ENCODE results near the gene SLC2A1. TPM values are rescaled to one million over a fixed set of nuclear protein-coding genes. Genes with fewer than 3 reads are reported as not detected.
"Not testable (repeated sequence)": the region's sequence is repeated elsewhere in the genome, so short reads cannot be mapped to it uniquely, and the experiment has no call there.

Gene SLC2A1
- polyA plus RNA-seq, 3 donors = 31.1 to 36.8 (median 34.9) TPM

- no peak for DNase-seq (ENCODE audit: low read depth in 3 of 3, low spot score in 2 of 3)
Observed at GRCh38 chr1:42914092-42914627, 44.5 kb downstream of the SLC2A1 start.

GRCh38 chr1:42913426-42914091, 45.1 kb downstream of the SLC2A1 start:
- peak in 1 of 3 donors; percentile 41 for DNase-seq (ENCODE audit: low read depth in 3 of 3, low spot score in 2 of 3)

- no peak for DNase-seq (ENCODE audit: low read depth in 3 of 3, low spot score in 2 of 3)
Observed at GRCh38 chr1:42910985-42911384, 47.7 kb downstream of the SLC2A1 start.

GRCh38 chr1:42908046-42908445, 50.6 kb downstream of the SLC2A1 start:
- no peak for DNase-seq (ENCODE audit: low read depth in 3 of 3, low spot score in 2 of 3)

- DNase-seq (ENCODE audit: low read depth in 3 of 3, low spot score in 2 of 3) = no peak
Observed at GRCh38 chr1:42904434-42904833, 54.2 kb downstream of the SLC2A1 start.

GRCh38 chr1:42899960-42900359, 58.7 kb downstream of the SLC2A1 start:
- DNase-seq (ENCODE audit: low read depth in 3 of 3, low spot score in 2 of 3) = not testable (repeated sequence)

GRCh38 chr1:42891465-42892138, 67.1 kb downstream of the SLC2A1 start:
- no peak for DNase-seq (ENCODE audit: low read depth in 3 of 3, low spot score in 2 of 3)

GRCh38 chr1:42889264-42889663, 69.4 kb downstream of the SLC2A1 start:
- DNase-seq (ENCODE audit: low read depth in 3 of 3, low spot score in 2 of 3) = no peak

- no peak for DNase-seq (ENCODE audit: low read depth in 3 of 3, low spot score in 2 of 3)
Observed at GRCh38 chr1:42888013-42888633, 70.5 kb downstream of the SLC2A1 start.

GRCh38 chr1:42887366-42887765, 71.3 kb downstream of the SLC2A1 start:
- no peak for DNase-seq (ENCODE audit: low read depth in 3 of 3, low spot score in 2 of 3)

GRCh38 chr1:42886800-42887199, 71.9 kb downstream of the SLC2A1 start:
- no peak for DNase-seq (ENCODE audit: low read depth in 3 of 3, low spot score in 2 of 3)

GRCh38 chr1:42886046-42886739, 72.5 kb downstream of the SLC2A1 start:
- no peak for DNase-seq (ENCODE audit: low read depth in 3 of 3, low spot score in 2 of 3)

- no peak for DNase-seq (ENCODE audit: low read depth in 3 of 3, low spot score in 2 of 3)
Observed at GRCh38 chr1:42880384-42880783, 78.3 kb downstream of the SLC2A1 start.

GRCh38 chr1:42877380-42877779, 81.3 kb downstream of the SLC2A1 start:
- no peak for DNase-seq (ENCODE audit: low read depth in 3 of 3, low spot score in 2 of 3)

GRCh38 chr1:42876009-42876408, 82.7 kb downstream of the SLC2A1 start:
- no peak for DNase-seq (ENCODE audit: low read depth in 3 of 3, low spot score in 2 of 3)

Other genes starting within 250 kb of the SLC2A1 start
- 10 to 100 TPM; 75.8 to 96.0 (median 78.2) TPM for gene CLDN19, start 218.6 kb downstream of the SLC2A1 start, polyA plus RNA-seq (ENCODE audit: insufficient read length in 3 of 3)
- gene P3H1, start 191.8 kb downstream of the SLC2A1 start, polyA plus RNA-seq (ENCODE audit: insufficient read length in 3 of 3) = 10 to 100 TPM; 67.9 to 76.5 (median 72.8) TPM
- gene C1orf50, start 191.6 kb downstream of the SLC2A1 start, polyA plus RNA-seq (ENCODE audit: insufficient read length in 3 of 3) = 10 to 100 TPM; 12.9 to 14.3 (median 14.3) TPM
- gene TMEM269, start 173.9 kb downstream of the SLC2A1 start, polyA plus RNA-seq (ENCODE audit: insufficient read length in 3 of 3) = 1 to 10 TPM in 1 of 3 donors, under 1 TPM in 2; 0.44 to 1.1 (median 0.79) TPM
- gene ERMAP, start 141.7 kb downstream of the SLC2A1 start, polyA plus RNA-seq (ENCODE audit: insufficient read length in 3 of 3) = 10 to 100 TPM; 21.2 to 21.8 (median 21.7) TPM
- gene SVBP, start 141.5 kb downstream of the SLC2A1 start, polyA plus RNA-seq (ENCODE audit: insufficient read length in 3 of 3) = 10 to 100 TPM; 66.4 to 75.9 (median 68.4) TPM
- 10 to 100 TPM; 18.2 to 20.8 (median 19.9) TPM for gene ZNF691, start 112.3 kb downstream of the SLC2A1 start, polyA plus RNA-seq (ENCODE audit: insufficient read length in 3 of 3)
- 10 to 100 TPM; 74.4 to 81.7 (median 77.5) TPM for gene EBNA1BP2, start 213.4 kb upstream of the SLC2A1 start, polyA plus RNA-seq (ENCODE audit: insufficient read length in 3 of 3)
- gene CFAP57, start 213.5 kb upstream of the SLC2A1 start, polyA plus RNA-seq (ENCODE audit: insufficient read length in 3 of 3) = 1 to 10 TPM; 2.7 to 3.6 (median 3.1) TPM

All from right renal cortex interstitium (tissue), 3 donors.